ENCODE measurements around the gene TSPAN11.

Gene TSPAN11

DNA sequence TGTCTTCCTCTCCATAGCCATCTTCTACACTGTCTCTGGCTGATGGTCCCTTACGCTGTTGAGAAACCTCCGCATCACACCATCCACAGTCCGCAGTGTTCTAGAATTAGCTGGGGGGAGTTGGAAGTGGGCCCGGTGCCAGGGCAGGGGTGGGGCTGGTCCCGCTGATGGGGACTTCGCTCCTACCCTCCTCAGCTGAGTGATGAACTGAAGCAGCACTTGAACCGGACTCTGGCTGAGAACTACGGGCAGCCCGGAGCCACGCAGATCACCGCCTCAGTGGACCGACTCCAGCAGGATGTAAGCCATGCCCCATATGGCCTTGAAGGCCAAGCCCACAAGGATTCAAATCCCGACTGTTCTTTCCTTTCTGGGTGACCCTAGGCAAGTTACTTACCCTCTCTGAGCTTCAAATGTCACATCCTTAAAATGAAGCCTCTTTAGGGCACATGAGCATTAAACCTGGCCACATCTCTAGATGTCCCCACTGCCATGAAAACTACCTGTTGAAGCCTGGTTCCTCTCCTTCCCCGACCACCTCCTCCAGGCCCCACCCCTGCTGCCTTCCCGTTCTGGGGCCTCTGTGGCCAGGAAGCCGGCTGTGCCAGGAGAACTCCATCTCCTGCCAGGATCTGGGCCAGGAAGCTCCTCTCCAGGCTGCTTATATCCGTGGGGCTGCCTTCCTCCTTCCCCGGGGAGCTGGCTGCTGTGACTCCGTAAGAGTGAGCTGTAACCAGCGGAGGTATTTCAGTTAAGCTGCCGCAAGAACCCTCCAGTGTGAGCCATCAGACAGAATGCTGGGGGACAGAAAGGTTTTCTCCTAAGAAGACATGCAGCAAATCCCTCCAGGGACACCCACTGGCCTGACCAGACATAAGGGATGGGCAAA lies 53.1 kb downstream of the TSPAN11 start:
- no peak for DNase-seq (ENCODE audit: low read depth, low spot score)

DNA sequence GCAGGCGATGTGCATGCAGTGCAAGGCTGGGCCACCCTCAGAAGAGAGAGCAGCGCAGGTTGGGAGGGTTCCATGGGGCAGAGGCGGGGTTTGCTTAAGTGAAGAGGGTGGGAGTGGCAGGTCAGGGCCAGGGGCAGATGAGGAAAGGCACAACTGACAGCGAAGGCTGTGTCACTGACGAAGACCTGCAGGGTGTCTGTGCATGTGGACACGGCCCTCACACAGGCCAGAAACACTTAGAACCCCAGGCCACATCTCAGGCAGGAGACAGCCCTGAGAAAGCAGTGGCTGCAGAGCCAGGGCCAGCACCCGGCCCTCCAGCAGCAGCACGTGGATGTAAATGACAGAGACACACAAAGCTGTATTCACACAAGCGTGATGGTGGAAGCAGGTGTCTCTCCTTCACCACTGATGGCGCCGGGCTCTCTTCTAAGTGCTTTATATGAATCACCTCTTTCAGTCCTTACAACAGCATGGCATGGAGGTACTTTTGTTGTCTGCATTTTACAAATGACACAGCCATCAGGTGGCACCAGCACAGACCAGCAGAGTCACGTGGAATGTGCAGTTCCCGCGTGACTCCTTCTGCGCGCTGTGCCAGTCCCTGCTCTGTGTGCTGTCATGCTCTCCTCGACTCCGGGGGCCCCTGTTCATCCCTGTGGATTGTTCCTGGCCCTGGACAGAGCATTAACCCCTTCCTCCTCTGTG lies 54.6 kb downstream of the TSPAN11 start:
- DNase-seq (ENCODE audit: low read depth, low spot score) = no peak

DNA sequence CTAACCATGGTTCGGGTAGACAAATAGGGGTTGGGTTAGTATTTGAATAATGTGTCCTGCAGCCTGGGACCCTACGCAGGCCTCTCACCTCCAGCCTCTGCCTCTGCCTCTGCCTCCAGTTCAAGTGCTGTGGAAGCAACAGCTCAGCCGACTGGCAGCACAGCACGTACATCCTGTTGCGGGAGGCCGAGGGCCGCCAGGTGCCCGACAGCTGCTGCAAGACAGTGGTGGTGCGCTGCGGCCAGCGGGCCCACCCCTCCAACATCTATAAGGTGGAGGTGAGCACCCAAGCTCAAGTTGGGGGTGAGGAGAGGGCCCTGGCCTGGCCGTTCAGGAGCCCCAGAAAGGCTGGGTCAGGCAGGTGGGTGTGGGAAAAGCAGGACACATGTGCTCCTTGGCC lies 55.9 kb downstream of the TSPAN11 start:
- no peak for DNase-seq (ENCODE audit: low read depth, low spot score)

DNA sequence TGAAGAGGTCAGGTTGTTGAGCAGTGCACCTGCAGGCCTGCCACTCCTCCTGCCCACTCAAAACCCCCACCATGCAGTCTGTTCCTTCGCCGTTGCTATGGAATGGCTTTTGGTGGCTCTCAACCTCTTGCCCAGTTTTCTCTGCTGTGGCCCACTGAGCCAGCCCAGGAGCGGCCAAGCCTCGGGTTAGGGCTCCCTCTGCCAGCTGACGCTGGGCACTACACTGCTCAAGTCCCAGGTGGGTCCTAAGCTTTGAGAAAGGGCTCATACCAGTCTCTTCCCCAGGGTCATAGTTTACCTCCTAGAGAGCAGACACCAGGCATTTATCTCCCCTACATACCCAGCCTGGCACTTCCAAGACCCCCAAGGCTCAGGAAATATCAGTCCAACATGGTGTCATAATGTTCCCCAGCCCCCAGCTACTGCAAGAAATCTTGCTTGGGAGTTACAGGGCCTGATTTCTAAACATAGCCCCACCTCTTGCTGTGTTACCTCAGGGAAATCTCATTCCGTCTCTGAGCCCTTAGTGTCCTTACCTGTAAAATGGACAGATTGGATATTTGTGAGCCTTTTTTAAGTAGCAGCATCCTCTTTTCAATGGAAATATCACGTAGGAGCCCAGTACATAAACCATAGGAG lies 59.4 kb downstream of the TSPAN11 start:
- DNase-seq (ENCODE audit: low read depth, low spot score) = no peak

DNA sequence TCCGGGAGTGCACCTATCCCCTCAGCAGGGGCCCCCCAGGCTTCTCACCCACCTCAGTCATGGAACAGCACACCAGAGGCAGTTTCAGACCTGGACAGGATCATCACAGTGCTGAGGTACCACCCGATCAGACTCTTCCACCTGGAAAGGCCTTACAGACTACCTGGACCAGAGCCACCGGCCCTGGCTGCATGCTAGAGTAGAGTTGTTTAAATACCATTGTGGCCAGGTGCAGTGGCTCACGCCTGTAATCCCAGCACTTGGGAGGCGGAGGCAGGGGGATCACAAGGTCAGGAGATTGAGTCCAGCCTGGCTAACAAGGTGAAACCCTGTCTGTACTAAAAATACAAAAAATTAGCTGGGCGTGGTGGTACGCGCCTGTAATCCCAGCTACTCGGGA lies 61.5 kb downstream of the TSPAN11 start:
- no peak for DNase-seq (ENCODE audit: low read depth, low spot score)

DNA sequence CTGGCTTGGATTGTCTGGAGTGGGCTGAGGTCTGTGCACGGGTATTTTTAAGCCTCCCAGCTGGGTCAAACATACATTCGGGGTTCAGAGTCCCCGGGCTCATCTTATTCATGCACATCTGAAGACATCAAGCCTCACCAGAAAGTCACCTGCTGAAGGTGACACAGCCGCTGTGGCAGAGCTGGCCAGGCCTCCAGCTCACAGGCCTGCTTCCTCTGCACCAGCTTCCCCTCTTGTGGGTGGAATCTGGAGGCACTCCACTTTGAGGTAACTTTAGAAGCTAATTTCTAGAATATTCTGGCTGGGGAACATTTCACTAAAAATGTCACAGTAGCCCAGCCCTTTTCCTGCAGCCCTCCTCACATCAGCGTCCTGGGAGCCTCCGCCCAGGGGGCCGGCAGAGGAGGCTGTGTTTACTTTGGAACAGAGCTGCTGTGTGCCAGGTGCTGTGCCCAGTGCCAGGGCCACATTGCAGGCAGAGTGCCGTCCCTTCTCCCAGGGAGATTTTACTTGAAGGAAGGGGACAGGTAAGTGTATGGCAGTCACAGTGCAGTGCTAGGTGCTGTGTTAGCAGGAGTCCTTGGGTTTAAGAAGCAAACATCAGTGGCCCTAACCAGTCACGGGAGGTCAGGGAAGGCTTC lies 62.2 kb downstream of the TSPAN11 start:
- DNase-seq (ENCODE audit: low read depth, low spot score) = no peak

DNA sequence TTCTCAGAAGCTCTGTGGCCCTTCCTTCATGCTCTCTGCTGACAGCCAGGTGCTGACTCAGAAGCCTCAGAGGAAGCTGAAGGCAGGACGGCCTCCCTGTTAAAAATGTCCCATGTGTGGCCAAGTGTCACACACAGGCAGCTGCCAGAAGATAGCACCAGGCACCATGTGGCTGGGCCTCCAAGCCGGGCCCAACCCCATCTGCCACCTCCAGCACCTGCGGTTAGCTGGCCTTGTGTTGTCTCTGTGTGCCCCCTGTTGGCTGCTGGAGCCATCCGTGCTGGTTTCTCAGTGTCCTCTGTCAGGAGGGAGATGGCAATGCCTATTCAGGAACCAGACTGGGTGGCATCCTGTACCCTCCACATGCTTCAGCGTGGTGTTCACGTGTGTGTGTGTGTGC lies 63.2 kb downstream of the TSPAN11 start:
- no peak for DNase-seq (ENCODE audit: low read depth, low spot score)

DNA sequence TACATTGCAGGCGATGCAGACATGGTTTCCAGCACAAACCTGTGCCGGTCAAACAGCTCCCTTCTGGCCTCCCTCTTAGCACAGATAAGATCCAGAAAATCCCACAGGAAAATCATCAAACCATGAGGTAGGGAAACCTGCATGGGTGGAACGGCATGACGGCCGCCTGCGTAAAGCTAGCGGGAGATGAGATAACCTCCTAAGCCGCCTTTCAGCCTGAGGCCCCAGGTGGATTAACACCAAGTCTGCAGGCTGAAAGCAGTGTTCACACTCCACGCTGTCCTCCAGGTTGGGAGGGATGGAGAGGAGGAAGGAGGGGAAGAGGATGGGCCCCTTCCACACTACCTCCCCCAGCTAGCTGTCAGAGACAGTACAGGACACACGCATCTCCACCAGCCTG lies 63.8 kb downstream of the TSPAN11 start:
- DNase-seq (ENCODE audit: low read depth, low spot score) = no peak

DNA sequence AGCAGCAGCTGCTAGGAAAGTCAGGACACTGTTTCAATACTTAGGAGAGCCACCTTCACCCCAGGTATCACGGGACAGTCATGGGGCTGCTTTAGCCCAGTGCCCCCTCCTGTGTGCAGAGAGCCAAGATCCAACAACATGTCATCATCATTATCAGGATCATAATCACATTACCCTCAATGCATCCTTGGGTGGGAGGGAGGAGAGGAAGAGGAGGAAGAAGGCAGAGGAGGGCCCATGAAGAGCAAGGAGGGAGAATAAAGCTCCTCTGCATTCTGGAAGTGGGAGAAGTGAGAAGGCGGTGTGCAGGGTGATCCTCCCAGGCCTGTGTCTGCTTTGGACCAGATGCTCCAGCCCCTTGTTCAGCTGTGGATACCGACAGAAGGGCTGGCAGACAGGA lies 64.2 kb downstream of the TSPAN11 start:
- no peak for DNase-seq (ENCODE audit: low read depth, low spot score)

DNA sequence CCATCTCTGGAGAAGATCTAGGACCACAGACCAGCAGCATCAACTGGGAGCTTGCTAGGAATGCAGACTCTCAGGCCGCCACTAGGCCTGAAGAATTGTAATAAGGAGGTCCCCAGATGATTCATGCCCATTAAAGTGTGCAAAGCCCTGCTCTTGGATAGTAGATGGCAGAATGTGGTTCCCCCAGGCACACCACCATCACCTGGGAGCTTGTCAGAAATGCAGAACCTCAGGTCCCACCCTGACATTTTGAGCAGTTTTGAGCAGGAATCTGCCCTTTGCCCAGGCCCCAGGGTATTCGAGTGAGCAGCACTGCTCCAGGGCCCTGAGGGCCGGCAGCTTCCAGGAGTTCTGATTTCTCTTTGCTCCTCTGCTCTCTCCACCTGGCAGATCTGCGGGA lies 64.9 kb downstream of the TSPAN11 start:
- DNase-seq (ENCODE audit: low read depth, low spot score) = no peak

DNA sequence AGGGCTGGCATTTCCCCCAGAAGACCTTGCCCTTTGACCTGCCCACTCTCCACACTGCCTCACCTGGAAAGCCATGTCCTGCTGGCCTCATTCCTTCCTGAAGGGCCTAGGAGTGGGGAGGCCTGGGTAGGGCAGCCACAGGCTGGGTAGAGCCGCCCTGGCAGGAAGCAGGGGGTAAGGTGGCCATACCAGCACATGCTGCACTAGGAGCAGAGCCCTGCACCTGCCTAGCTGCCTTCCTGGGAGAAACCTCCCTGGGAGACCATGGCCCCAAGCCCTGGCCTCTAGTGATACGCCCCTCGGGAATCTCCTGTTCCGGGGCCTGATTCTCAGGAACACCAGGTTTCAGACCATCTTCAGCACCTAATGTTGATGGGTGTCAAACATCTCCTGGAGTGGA lies 65.8 kb downstream of the TSPAN11 start:
- DNase-seq (ENCODE audit: low read depth, low spot score) = no peak

DNA sequence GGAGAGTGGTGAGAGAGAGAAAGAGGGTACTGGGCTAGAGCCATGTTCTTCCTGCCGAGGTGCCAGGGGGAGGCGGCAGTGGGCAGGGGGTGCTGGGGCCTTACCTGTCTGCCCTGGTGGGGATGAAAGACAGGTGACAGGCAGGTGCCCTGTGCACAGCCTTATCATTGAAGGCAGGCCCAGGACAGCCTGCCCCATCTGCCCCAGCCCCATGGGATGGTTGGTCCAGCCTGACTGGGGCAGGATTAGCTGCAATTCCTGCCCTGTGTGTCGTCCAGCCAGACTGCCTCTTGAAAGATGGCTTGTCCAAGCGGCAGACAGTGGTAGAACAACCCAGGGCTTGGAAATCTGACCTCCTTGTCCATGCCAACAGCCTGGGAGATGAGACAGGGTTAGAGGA lies 67.2 kb downstream of the TSPAN11 start:
- no peak for DNase-seq (ENCODE audit: low read depth, low spot score)

DNA sequence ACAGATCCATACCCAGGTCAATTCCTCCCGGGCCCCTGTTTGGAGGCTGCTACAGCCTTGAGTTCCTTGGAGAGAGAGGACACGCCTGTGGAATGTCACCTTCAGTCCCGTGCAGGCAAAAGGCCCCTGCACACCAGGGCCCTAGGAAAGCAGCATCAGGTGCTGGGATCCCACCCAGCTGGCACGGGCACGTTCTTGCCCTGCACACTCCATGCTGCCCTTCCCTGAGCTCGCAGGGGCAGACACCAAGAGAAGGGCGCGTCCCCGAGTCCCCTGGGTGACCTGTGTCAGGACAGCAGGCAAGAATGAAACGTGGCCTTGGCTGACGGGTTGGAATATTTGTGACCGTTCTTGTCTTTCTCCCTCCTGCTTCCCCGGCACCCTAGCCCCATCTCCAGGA lies 67.7 kb downstream of the TSPAN11 start:
- DNase-seq (ENCODE audit: low read depth, low spot score) = no peak

DNA sequence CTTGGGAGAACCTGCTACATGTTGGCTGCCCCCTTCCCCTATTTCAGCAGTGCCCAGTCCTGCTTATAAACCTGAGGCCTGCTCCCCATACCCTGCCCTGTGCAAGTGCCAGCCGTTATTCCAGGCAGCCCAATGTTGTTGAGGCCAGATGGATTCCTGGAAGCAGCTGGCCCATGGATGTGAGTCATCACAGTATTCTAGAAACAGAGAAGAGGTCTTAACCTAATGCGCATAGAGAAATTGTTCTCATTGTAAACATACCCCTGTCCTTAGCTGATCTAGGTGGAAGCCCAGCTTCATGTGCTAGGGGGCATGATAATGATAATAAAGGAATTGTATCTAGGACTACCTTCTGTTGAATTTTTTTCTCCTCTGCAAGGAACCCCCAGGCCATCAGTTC lies 69.7 kb downstream of the TSPAN11 start:
- DNase-seq (ENCODE audit: low read depth, low spot score) = no peak

DNA sequence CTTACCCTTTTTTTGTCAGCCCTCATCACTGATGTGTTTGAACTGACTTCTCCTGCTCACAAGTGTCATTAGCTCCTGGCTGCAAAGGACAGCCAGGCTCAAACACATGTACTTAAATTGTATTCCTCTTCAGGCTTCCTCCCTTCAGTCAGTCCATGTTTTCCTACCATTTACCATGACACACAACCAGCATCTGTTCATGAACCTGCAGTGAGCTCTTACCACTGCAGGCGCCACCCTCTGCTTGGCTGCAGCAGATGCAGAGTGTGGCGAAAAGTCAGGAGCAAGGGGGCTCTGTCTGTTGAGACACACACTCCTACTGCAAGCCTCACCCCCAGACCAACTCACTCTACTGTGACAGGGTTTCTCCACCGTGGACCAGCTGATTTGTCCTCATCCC lies 70.2 kb downstream of the TSPAN11 start:
- DNase-seq (ENCODE audit: low read depth, low spot score) = no peak

DNA sequence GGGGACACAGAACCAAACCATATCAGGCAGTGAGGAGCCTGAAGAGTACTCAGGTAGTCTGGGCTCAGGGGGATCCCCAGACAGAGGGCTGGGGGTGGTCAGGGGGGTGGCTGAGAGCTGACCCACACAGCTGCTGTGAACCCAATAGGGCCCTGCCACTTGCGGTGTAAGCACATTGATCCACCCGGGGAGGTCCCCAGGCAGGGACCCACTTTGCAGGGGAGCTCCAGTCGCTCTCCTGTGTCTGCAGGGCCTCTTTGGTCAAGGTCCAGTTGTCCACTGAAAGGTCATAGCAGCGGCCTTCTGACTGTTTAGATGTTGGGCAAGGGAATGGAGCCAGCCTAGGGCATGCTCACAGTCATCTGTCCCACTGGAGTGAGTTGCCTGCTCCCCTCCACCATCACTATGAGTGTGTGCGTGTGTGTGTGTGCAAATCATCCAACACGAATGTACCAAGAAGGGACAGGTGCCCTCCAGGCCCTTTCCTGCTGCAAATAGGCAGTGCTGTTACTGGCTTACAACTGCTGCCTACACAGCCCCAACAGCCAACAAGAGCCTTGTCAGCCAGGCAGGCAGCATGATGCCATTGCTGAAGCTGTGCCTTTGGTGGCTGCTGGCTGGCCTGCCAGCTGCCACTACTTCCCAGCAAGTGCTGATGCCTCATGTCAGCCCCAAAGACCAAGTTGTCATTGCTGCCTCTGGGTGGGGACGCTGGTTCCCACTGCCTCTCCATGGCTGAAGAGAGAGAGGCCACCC lies 71.3 kb downstream of the TSPAN11 start:
- no peak for DNase-seq (ENCODE audit: low read depth, low spot score)

DNA sequence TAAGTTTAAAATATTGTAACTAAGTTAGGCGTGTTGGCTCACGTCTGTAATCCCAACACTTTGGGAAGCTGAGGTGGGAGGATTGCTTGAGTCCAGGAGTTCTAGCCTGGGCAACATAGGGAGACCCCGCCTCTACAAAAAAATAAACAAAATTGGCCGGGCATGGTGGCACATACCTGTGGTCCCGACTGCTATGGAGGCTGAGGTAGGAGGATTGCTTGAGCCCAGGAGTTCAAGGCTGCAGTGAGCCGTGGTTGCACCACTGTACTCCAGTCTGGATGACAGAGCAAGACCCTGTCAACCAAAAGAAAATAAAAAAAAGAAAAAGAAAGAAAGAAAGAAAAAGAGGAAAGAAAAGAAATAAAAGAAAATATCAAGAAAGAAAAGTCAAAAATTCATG lies 72.5 kb downstream of the TSPAN11 start:
- DNase-seq (ENCODE audit: low read depth, low spot score) = no peak

DNA sequence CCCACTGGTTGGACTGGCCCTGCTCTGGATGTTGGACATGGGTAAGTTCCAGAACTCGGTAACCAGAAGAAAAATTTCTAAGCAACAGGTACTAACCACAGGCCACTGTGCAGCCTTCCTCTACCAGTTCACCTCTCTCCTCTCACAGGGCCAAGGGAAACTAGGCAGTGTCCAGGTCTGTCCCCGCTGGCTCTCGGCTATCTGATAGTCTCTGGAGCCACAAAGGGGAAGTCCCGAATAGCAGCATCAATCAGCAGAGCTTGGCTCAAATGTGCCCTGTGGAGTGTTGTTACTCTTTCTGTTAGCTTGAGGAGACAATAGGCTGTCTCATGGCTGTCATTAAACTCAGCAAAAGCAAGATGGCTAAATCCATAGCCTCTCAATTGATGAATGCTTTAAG lies 73.2 kb downstream of the TSPAN11 start:
- DNase-seq (ENCODE audit: low read depth, low spot score) = no peak

DNA sequence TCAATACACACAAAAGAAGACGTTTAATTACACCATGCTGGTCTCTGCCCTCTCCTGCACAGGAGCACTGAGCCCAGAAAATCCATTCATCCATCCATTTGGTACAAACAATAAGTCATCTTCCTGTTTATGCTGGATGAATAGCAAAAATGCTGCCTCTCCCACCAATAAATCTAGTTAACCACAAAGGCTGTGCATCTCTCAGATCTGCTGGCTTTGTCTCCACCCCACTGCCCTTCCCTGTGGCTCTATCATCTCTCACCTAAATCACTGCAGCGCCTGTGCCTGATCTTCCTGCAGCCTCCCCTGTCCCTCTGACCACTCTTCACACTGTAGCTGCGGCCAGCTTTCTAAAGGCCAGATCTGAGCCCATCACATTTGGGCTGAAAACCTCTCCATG lies 74.2 kb downstream of the TSPAN11 start:
- DNase-seq (ENCODE audit: low read depth, low spot score) = no peak

DNA sequence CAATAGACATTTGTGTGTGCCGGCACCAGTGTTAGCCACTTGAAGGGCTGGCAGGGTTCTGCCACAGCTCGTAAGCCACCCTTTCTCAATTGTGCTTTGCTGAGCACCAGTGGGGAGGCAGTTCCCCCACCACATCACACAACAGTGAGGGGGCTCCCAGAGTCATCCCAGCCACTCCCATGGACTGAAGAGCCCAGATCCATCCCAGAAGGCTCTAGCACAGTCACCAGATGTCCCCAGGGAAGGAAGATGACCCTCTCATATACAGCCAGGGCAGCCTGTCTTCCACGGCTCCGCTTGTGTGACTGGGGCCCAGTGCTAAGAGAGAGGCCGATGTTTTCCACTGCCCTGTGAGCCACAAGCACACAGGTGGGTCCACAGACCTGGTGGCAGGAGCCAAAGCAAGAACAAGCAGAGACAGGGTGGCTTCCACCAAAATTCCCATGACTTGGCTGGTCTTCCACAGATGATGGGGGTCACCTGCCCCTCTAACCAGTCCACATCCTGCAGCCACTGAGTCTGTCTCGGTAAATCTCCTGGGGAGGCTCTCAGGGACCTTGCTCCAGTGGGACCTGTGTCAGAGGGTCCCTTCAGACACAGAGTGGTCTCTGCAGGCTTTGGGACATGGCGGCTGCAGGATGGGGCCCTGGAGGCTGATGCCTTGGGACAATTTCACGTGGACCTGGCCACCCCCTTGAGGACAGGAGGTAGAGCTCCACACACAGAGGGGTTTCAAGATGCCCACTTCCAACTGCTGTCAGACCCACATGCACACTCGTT lies 75.2 kb downstream of the TSPAN11 start:
- DNase-seq (ENCODE audit: low read depth, low spot score) = no peak

DNA sequence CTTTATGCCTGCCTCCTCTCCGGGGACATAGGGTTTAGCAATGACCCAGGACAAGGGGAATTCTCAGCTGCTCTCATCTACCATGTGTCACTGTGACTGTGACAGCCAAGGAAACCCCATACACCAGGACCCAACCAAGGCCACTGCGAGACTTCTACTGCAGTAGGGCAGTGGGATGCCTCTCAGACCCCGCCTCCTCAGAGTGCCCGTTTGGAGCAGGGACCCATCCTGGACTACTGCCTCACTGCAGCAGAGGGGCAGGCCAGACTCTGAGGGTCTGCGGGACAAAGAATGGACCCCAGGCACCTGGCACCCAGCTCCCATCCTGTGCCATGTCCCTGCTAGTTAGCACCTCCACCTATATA lies 75.8 kb downstream of the TSPAN11 start:
- no peak for DNase-seq (ENCODE audit: low read depth, low spot score)

All from activated naive CD8-positive, alpha-beta T cell treated with anti-CD3 and anti-CD28 coated beads, Interleukin-2, amount 50 U/mL, for 16 hours (primary cell).